ACC112 (cell line): ENCODE data around the gene BBLN.

Source experiments
- H2AFZ ChIP-seq: fragments of 200-600 bp; sonication (generic); one replicate; pipeline ENCODE4 v1.6.0; 2017; ENCODE audit warnings: antibody characterized with exemption, low read length; ENCODE audit not compliant: unreplicated experiment
- H3K27ac ChIP-seq: fragments of 200-600 bp; sonication (generic); 2 replicates; pipeline ENCODE4 v1.5.1; 2014; ENCODE audit warnings: low read depth, mild to moderate bottlenecking, antibody characterized with exemption, low read length, moderate library complexity
- H3K27me3 ChIP-seq: fragments of 200-600 bp; sonication (generic); 2 replicates; pipeline ENCODE4 v1.6.1; 2014; ENCODE audit warnings: mild to moderate bottlenecking, antibody characterized with exemption, low read length, moderate library complexity, mixed read lengths; ENCODE audit not compliant: insufficient read depth
- H3K36me3 ChIP-seq: fragments of 200-600 bp; sonication (generic); 2 replicates; pipeline ENCODE4 v1.6.1; 2016; ENCODE audit warnings: mild to moderate bottlenecking, antibody characterized with exemption, low read length, moderate library complexity, mixed read lengths; ENCODE audit not compliant: insufficient read depth
- H3K4me1 ChIP-seq: fragments of 200-600 bp; sonication (generic); one replicate; pipeline ENCODE4 v1.6.1; 2016; ENCODE audit warnings: low read length, mixed read lengths; ENCODE audit not compliant: insufficient read depth, unreplicated experiment, control insufficient read depth
- H3K4me3 ChIP-seq: fragments of 200-600 bp; sonication (generic); 2 replicates; pipeline ENCODE4 v1.5.1; 2014; ENCODE audit warnings: mild to moderate bottlenecking, low read depth, low read length
- H3K79me2 ChIP-seq: fragments of 200-600 bp; sonication (generic); one replicate; pipeline ENCODE4 v1.6.0; 2016; ENCODE audit warnings: low read length; ENCODE audit not compliant: control insufficient read depth, unreplicated experiment, insufficient read depth

The BBLN gene

GRCh38 chr9:128208386-128208785 is 48.3 kb downstream of the BBLN start:
- no peaks in the 10 kb centered on the region for H3K36me3 ChIP-seq
- no peaks in the 10 kb centered on the region for H3K27me3 ChIP-seq
- H3K4me3 ChIP-seq = no peak overlapping the region
- no peak overlapping the region for H3K27ac ChIP-seq
- H2AFZ ChIP-seq = no peak overlapping the region
- no peaks in the 10 kb centered on the region for H3K79me2 ChIP-seq
- no peaks in the 10 kb centered on the region for H3K4me1 ChIP-seq

- no peaks in the 10 kb centered on the region for H3K4me1 ChIP-seq
- no peak overlapping the region for H3K27ac ChIP-seq
- H3K4me3 ChIP-seq = no peak overlapping the region
- no peaks in the 10 kb centered on the region for H3K36me3 ChIP-seq
- H2AFZ ChIP-seq = no peak overlapping the region
- no peaks in the 10 kb centered on the region for H3K79me2 ChIP-seq
- no peaks in the 10 kb centered on the region for H3K27me3 ChIP-seq
Measured at GRCh38 chr9:128208946-128209669, 49.0 kb downstream of the BBLN start.

- Histone ChIP-seq H3K4me3 (no peak overlapping the region), H3K27ac (no peak overlapping the region), H3K4me1 (peaks cover 19% of the 10 kb centered on the region), H3K36me3 (no peaks in the 10 kb centered on the region), H3K79me2 (no peaks in the 10 kb centered on the region), H2AFZ (no peak overlapping the region), H3K27me3 (no peaks in the 10 kb centered on the region)
Measured at GRCh38 chr9:128211186-128211980, 51.3 kb downstream of the BBLN start.

- Histone ChIP-seq H3K4me1 (peaks cover 25% of the 10 kb centered on the region), H3K27ac (no peak overlapping the region), H3K36me3 (no peaks in the 10 kb centered on the region), H2AFZ (no peak overlapping the region), H3K27me3 (no peaks in the 10 kb centered on the region), H3K4me3 (no peak overlapping the region), H3K79me2 (no peaks in the 10 kb centered on the region)
Measured at GRCh38 chr9:128211981-128212281, 51.9 kb downstream of the BBLN start.
